ENCODE results near the gene CD46.

DNA sequence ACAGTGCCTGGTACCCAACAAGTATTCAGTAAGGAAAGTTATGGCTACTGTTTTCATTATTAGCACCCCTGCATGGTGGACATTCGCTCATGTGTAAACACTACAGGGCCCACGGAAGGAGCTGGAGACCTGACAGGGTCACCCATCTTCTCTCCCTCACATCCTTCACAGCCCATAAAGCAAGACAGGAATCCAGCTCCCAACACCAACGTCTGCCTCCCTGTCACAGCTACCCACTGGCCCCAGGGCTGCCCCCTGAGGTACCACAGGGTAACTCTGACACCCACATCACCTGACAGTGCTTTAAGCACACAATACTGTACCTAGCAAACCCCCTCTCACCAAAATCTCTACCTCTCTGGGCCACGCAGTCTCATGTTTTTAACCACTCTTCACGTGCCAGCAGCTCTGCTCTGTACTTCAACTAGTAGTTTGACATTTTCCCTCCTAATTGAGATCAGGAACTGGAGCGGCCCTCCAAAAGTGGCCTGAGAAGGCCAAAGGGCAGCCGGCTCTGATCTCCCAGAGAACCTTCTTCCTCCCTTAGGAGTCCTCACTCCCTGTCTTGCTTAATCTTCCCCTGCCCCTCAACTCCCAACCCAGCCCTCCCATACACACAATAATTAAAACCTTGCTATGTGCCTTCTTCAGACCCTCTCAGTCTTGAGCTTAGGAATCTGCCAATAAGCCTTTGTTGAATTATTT lies 82.3 kb downstream of the CD46 start:
- TF ChIP-seq, protein P1, sequence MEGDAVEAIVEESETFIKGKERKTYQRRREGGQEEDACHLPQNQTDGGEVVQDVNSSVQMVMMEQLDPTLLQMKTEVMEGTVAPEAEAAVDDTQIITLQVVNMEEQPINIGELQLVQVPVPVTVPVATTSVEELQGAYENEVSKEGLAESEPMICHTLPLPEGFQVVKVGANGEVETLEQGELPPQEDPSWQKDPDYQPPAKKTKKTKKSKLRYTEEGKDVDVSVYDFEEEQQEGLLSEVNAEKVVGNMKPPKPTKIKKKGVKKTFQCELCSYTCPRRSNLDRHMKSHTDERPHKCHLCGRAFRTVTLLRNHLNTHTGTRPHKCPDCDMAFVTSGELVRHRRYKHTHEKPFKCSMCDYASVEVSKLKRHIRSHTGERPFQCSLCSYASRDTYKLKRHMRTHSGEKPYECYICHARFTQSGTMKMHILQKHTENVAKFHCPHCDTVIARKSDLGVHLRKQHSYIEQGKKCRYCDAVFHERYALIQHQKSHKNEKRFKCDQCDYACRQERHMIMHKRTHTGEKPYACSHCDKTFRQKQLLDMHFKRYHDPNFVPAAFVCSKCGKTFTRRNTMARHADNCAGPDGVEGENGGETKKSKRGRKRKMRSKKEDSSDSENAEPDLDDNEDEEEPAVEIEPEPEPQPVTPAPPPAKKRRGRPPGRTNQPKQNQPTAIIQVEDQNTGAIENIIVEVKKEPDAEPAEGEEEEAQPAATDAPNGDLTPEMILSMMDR (IDR thresholded peaks at IDR 0.05), result no peak
- TF ChIP-seq POLR2AphosphoS5 (IDR thresholded peaks at IDR 0.05), result no peak
- TF ChIP-seq POLR2A (IDR thresholded peaks at IDR 0.05), result no peak

Measured in breast epithelium (tissue), 3 donors.